ENCODE measurements around the gene STAB2. TPM values are rescaled to one million over a fixed set of nuclear protein-coding genes. Genes with fewer than 3 reads are reported as not detected.
A peak's percentile ranks its signal among the peaks of the same experiment; 100 is the strongest.

The STAB2 gene
- polyA plus RNA-seq, 1 of the 3 experiments (the other 2 are of a cell fraction), result not detected

DNA sequence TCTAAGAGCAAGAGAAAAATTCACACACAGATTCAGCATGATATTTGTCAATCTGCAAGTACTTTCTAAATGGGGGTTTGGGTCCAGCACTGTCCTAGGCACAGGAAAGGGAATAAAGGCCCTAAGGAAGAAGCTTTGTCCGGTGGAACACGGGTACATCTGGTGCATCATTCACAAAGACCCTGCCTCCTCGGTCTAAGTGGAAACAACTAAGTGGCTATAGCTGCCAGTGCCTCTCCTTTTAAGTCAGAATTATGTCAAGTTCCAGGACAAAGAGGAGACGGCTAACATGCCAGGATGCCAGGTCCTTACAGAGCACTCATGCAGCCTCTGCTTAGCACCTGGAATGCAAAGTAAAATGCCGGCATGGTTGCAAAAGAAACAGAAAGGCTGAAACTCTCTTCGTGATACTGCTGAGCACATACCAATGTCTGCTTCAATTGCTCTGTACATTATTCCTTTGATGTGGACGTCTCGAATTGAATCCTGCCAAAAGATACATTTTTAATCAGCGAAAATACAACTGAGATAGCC lies 206.5 kb downstream of the STAB2 start:
- POLR2A ChIA-PET, result no interaction called here

DNA sequence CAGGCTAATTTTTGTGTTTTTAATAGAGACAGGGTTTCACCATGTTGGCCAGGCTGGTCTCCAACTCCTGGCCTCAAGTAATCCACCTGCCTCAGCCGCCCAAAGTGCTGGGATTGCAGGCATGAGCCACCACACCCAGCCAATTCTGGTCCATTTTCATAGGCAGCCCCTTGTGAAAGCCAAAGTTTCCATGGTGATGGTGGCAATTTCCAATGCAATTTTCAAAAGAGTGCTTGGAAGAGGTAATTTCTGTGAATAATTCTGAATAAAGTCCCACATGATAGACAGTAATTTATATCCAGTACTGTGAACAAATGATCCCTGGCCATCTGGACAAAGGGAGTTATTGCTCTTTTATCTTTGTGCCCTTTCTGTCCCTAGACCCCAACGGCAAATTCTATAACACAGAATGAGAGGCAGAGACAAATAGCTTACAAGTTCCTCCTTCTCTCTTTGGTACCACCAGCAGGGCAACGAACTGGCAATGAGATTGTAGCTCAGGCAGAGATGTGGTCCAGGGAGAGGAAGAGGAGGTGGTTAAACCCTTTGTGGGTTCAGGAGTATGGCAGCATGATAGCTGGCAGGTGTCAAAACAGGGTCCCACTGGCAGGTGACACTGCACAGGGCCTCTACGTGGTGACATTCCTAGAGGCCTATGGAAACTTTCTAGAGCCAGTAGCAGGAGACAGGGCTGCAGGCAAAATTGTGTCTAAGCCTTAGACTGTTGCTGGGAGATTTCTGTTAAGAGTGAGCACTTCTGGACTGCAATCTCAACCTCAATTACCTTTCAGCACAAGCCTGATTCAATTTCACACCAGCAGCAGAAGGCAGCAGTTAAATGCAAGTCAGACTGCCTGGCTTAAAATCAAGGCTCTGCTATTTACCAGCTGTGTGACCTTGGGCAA lies 207.5 kb downstream of the STAB2 start:
- Histone ChIP-seq H3K9me2 (no peaks in the 10 kb centered on the region), H4K20me1 (ENCODE audit: insufficient read depth) (no peaks in the 10 kb centered on the region), H2AFZ (ENCODE audit: low read depth) (no peak overlapping the region), H3K27ac (ENCODE audit: low read depth in 2 of 2, low read length in 1 of 2) (peak overlapping the region in 1 of 2 experiments; percentile 22; a peak in 1 of 4 replicates), H3K36me3 (replicated peaks in 1 of 2; ENCODE audit: control insufficient read depth in 1 of 2, insufficient read depth in 2 of 2, low read length in 1 of 2) (peaks cover 40 to 56% of the 10 kb centered on the region in 2 experiments), H3K9ac (no peak overlapping the region), H3K79me2 (ENCODE audit: insufficient read depth) (peaks cover under 1% of the 10 kb centered on the region; the same call in 1 of the 2 replicates), H3K27me3 (ENCODE audit: insufficient read depth) (no peaks in the 10 kb centered on the region), H3K4me2 (no peak overlapping the region), H3K4me3 (ENCODE audit: low read depth in 2 of 2, low read length in 1 of 2) (no peak overlapping the region), H3K4me1 (ENCODE audit: control insufficient read depth in 1 of 2, insufficient read depth in 2 of 2, low read depth in 1 of 2, low read length in 1 of 2) (peaks cover 5 to 6% of the 10 kb centered on the region in 2 experiments; a peak in 2 of 4 replicates), H3F3A (replicated peaks; ENCODE audit: insufficient read depth) (no peaks in the 10 kb centered on the region), H3K9me3 (no peaks in the 10 kb centered on the region)
- no peak for DNase-seq
- 56% methylated on average over 4 of the region's 4 CpGs for WGBS (ENCODE audit: low lambda C conversion rate)
- TF ChIP-seq FOXM1 (IDR thresholded peaks at IDR 0.05; ENCODE audit: low read depth) (no peak), JUND (IDR thresholded peaks at IDR 0.05) (no peak), EP300 (IDR thresholded peaks at IDR 0.05; ENCODE audit: borderline replicate concordance in 1 of 2, low read depth in 1 of 2, low read length in 1 of 2) (no peak), RFX5 (IDR thresholded peaks at IDR 0.05; ENCODE audit: low read length) (no peak), POLR2AphosphoS5 (IDR thresholded peaks at IDR 0.05; ENCODE audit: low read depth, low read length) (no peak), GATA2 (CRISPR knock-in tag; IDR thresholded peaks at IDR 0.05) (no peak), TEAD4 (IDR thresholded peaks at IDR 0.05; ENCODE audit: borderline replicate concordance, insufficient read depth) (no peak)
- TF ChIP-seq, protein P1, sequence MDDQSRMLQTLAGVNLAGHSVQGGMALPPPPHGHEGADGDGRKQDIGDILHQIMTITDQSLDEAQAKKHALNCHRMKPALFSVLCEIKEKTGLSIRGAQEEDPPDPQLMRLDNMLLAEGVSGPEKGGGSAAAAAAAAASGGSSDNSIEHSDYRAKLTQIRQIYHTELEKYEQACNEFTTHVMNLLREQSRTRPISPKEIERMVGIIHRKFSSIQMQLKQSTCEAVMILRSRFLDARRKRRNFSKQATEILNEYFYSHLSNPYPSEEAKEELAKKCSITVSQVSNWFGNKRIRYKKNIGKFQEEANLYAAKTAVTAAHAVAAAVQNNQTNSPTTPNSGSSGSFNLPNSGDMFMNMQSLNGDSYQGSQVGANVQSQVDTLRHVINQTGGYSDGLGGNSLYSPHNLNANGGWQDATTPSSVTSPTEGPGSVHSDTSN (IDR thresholded peaks at IDR 0.05), result no peak
- TF ChIP-seq, protein P2, sequence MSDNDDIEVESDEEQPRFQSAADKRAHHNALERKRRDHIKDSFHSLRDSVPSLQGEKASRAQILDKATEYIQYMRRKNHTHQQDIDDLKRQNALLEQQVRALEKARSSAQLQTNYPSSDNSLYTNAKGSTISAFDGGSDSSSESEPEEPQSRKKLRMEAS (IDR thresholded peaks at IDR 0.05; ENCODE audit: low read depth), result no peak
- TF ChIP-seq, protein P3, sequence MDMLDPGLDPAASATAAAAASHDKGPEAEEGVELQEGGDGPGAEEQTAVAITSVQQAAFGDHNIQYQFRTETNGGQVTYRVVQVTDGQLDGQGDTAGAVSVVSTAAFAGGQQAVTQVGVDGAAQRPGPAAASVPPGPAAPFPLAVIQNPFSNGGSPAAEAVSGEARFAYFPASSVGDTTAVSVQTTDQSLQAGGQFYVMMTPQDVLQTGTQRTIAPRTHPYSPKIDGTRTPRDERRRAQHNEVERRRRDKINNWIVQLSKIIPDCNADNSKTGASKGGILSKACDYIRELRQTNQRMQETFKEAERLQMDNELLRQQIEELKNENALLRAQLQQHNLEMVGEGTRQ (IDR thresholded peaks at IDR 0.05; ENCODE audit: borderline replicate concordance, low read depth, low read length), result no peak
- CTCF ChIA-PET, result interaction anchor here (0.8 to 1.2 kb wide), 4 partner anchors 10 to 220 kb away, joined by 3 to 4 read pairs (median 3); no protein-coding TSS in a partner anchor
- POLR2A ChIA-PET, result no interaction called here

More for the DNA sequence above, 206.5 kb downstream of the STAB2 start:
- Histone ChIP-seq H3K9me3 (no peaks in the 10 kb centered on the region), H3K9ac (no peak overlapping the region), H3K4me2 (no peak overlapping the region), H3K9me2 (no peaks in the 10 kb centered on the region), H4K20me1 (ENCODE audit: insufficient read depth) (no peaks in the 10 kb centered on the region), H3K36me3 (replicated peaks in 1 of 2; ENCODE audit: control insufficient read depth in 1 of 2, insufficient read depth in 2 of 2, low read length in 1 of 2) (peaks cover 40 to 50% of the 10 kb centered on the region in 2 experiments), H3F3A (replicated peaks; ENCODE audit: insufficient read depth) (no peaks in the 10 kb centered on the region), H3K27me3 (ENCODE audit: insufficient read depth) (no peaks in the 10 kb centered on the region), H3K27ac (ENCODE audit: low read depth in 2 of 2, low read length in 1 of 2) (no peak overlapping the region), H3K4me3 (ENCODE audit: low read depth in 2 of 2, low read length in 1 of 2) (no peak overlapping the region), H3K4me1 (ENCODE audit: control insufficient read depth in 1 of 2, insufficient read depth in 2 of 2, low read depth in 1 of 2, low read length in 1 of 2) (peaks cover 3 to 6% of the 10 kb centered on the region in 2 experiments; a peak in 2 of 4 replicates), H2AFZ (ENCODE audit: low read depth) (no peak overlapping the region), H3K79me2 (ENCODE audit: insufficient read depth) (no peaks in the 10 kb centered on the region)
- TF ChIP-seq, protein P4, sequence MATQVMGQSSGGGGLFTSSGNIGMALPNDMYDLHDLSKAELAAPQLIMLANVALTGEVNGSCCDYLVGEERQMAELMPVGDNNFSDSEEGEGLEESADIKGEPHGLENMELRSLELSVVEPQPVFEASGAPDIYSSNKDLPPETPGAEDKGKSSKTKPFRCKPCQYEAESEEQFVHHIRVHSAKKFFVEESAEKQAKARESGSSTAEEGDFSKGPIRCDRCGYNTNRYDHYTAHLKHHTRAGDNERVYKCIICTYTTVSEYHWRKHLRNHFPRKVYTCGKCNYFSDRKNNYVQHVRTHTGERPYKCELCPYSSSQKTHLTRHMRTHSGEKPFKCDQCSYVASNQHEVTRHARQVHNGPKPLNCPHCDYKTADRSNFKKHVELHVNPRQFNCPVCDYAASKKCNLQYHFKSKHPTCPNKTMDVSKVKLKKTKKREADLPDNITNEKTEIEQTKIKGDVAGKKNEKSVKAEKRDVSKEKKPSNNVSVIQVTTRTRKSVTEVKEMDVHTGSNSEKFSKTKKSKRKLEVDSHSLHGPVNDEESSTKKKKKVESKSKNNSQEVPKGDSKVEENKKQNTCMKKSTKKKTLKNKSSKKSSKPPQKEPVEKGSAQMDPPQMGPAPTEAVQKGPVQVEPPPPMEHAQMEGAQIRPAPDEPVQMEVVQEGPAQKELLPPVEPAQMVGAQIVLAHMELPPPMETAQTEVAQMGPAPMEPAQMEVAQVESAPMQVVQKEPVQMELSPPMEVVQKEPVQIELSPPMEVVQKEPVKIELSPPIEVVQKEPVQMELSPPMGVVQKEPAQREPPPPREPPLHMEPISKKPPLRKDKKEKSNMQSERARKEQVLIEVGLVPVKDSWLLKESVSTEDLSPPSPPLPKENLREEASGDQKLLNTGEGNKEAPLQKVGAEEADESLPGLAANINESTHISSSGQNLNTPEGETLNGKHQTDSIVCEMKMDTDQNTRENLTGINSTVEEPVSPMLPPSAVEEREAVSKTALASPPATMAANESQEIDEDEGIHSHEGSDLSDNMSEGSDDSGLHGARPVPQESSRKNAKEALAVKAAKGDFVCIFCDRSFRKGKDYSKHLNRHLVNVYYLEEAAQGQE (IDR thresholded peaks at IDR 0.05; ENCODE audit: low read depth, low read length), result no peak
- CTCF ChIA-PET, result interaction anchor here (1.2 to 1.9 kb wide), 2 partner anchors 20 to 161 kb away, joined by 3 to 6 read pairs; no protein-coding TSS in a partner anchor
- WGBS (ENCODE audit: low lambda C conversion rate), result 84% methylated on average over 9 of the region's 9 CpGs
- no peak for DNase-seq

Measured in SK-N-SH (cell line).